CMK (cell line): Measurements from ENCODE around the gene GPR157.
"Not testable (repeated sequence)": the region's sequence is repeated elsewhere in the genome, so short reads cannot be mapped to it uniquely, and the experiment has no call there.

Source experiments
- DNase-seq: peaks from one replicate; pipeline ENCODE4 v3.0.0-alpha.2; 2010; ENCODE audit warnings: low read depth

Gene GPR157

GRCh38 chr1:9145714-9146113 is 16.8 kb upstream of the GPR157 start:
- no peak for DNase-seq

DNA sequence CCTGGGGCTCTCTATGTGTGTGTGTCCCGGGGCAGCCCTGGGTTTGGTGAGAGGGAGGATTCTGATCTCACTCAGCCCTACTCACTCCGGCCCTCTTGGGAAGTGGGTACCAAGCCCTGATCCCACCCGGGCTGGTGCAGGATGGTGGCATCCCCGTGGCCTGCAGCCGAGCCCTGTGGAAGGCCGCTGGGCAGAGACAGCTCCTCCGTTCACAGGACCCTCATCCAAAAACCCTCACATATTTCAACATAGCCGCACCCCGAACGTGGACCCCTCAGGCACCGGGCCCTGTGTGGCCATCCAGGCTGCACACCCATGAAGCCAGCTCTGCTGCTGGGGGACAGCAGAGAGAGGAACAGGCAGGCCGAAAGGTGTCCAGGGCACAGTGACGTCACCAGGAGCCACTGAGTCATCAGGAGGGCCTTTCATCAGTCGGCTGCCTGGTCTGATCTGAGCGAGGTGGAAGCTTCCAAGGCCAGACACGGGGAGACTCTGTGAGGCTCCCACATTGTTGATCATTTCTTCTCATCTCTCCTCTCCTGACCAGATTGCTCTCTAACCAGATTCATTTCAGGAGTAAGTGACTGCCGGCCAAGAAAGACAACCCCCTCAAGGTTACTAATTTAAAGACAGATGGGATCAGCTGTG is 16.2 kb upstream of the GPR157 start:
- DNase-seq: no peak

DNA sequence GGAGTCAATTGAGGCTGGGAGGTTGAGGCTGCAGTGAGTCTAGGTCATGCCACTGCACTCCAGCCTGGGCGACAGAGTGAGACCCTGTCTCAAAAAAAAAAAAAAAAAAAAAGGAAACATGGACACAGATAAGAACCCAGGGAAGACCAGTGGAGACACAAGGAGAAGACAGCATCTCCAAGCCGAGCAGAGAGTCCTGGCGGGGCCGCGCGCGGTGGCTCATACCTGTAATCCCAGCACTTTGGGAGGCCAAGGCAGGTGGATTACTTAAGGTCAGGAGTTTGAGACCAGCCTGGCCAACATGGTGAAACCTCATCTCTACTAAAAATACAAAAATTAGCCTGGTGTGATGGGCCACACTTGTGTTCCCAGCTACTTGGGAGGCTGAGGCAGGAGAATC is 15.6 kb upstream of the GPR157 start:
- DNase-seq: not testable (repeated sequence)

DNA sequence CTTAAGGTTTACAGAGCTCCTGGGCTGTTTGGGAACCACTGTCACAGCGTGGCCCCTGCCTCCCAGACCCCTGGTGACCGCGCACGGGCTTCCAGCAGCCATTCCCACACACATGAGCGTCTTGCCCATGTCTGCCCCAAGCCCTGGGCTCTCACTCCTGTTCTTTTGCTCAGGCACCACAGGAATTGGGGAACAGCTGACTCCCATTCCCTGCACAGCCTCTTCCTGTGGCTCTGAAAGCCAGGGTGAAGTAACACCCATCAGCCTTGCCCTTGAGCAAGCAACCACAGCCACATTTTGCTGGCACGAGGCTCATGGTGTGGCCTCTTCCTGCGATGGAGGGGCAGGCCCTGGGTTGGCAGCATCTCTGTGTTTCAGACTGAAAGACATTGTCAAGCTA is 14.3 kb upstream of the GPR157 start:
- no peak for DNase-seq

DNA sequence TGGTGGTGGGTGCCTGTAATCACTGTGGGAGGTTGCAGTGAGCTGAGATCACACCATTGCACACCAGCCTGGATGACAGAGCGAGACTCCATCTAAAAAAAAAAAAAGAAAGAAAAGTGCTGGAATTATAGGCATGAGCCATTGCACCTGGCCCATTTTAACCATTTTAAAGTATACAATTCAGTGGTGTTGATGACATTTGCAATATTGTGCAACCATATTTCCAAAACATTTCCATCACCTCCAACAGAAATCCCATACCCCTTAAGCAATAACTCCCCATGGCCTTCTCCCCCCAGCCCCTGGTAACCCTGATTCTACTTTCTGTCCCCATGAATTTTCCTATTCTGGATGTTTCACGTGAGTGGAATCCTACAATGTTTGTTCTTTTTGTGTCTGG is 11.0 kb upstream of the GPR157 start:
- no peak for DNase-seq

GRCh38 chr1:9136932-9137331 is 8.0 kb upstream of the GPR157 start:
- DNase-seq: no peak

DNA sequence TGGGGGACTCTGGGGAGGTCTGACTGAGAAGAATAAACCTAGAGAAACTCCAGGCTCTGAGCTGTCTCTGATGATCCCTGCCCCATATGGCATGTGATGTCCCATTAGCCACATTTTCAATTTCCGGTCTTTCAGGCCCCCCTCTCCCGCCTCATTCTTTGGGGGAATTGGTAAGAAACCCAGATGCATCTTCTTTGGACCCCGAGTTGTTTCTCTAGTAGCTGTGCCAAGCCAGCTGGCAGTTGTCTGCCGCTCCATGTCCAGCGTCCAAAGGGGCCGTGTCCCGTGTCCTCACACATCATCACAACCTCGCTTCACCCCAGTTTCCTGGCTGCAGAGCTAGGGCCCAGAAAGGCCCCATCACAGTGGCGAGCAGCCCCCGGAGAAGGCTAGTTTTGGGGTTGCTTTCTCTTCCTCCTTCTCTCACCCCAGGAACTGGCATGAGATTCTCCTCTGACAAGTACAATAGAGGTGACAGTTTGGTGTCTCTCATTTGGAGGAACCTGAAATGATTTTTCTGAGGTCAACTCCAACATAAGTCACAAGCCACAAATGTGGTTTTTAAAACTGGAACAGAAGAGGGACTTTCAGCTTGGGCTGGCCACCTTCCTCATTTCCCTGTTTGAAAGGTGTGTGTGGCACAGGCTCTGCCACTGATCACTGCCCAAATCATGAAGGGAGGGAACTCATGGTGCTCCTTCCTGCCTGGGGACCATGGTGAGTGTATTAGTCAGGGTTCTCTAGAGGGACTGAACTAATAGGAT is 6.4 kb upstream of the GPR157 start:
- no peak for DNase-seq

GRCh38 chr1:9133870-9134585 is 5.1 kb upstream of the GPR157 start:
- DNase-seq: no peak

DNA sequence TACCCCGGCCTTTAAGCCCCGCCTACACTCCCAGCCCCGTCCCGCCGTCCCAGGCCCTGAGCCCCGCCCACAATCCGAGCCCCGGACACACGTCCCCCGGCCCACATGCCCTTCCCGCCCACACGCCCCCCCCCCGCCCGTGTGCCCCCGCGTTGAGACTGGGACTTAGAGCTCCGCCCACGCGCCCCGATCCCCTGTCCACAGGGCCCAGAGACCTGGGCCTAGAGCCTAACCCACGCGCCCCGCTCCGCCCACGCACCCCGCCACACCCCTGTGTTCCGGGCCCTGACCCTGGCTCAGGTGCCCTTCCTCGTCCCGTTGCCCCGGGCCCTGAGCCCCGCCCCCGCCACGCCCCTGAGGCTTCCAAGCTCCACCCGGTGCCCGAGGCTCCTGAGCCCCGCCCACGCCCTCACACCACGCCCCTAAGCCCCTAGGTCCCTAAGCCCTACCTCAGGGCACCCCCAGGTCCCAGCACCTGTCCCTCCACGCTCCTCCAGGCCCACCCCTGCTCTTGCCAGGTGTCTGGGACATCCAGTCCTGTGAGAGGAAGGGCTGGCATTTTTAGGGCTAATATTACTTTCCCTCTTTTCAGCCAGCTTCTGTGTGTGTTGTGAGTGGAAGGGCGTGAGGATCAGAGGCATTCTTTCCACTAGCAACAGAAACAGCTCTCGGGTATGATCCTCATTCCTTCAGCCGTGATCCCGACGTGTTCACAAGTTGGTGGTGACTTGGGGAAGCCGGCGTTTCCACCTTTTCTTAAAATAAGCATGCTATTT is 552 bp upstream of the GPR157 start:
- peak; percentile 81 for DNase-seq

DNA sequence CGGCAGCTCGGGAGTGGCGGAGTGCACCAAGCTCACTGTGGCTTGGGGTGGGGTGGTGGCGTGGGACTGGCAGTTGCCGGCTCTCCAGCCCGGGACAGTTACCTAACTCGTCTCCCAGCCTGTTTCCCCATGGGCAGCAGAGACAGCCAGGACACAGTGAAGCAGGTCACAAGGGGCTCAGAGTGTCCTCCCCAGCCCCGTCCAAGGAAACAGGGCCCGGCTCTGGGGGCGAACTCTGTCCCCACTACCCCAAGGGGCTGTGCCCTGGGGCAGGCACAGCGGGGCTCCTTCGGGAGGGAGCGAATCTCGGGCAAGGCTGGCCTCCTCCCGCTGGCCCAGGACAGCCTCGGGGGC is 759 bp downstream of the GPR157 start:
- no peak for DNase-seq

DNA sequence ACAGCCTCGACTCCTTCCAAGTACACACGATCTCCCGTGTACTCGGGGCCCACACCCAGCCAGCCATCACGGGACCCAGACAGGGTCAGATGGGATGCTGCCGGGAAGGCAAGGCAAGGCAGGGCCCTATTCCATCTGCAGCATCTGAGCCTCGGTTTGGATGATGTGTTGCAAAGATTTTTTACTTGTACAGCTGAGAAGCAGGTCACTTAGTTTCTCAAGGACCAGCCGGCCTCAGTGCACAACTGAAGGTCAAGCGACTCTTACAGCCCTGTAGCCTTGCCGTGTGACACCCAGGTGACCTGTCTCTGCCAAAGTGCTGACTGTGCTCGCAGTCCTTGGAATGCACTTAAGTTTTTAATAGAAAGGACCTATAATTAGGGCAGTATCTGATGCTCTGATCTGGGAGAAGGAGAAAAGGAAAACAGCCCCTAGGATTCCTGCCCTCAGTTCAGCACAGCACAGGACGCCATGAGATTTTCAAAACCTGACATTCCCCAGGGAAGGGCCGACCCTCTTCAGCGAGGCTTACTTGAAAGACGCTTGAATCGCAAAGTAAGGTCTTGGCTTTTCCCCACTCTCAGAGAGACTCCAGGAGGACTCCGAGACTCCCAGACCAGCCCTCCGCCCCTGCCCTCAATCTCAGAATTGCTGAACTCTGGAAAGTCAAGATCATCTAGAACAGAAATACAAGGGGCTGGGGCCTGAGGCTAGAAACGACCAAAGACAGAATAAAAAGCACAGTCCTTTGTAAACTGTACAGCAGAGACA is 1.3 kb downstream of the GPR157 start:
- no peak for DNase-seq

DNA sequence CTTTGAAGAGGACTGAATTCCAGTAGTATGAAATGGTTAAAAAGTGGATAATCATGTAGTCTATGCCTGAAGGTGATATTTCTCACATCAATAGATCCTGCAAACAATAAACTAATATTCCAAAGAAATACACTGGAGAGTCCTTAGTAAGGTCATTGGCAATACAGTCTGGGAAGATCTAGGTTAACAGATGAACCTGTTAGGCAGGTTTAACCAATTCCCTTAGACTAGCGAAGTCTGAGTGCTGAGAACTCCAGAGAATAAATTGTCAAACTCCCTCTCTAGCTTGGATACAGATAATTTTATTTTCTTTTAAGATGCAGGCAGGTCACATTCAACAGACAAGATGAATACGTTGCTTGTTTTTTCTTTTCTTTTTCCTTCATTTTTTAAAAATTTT is 2.4 kb downstream of the GPR157 start:
- no peak for DNase-seq

GRCh38 chr1:9125847-9126246 is 3.1 kb downstream of the GPR157 start:
- DNase-seq: not testable (repeated sequence)

DNA sequence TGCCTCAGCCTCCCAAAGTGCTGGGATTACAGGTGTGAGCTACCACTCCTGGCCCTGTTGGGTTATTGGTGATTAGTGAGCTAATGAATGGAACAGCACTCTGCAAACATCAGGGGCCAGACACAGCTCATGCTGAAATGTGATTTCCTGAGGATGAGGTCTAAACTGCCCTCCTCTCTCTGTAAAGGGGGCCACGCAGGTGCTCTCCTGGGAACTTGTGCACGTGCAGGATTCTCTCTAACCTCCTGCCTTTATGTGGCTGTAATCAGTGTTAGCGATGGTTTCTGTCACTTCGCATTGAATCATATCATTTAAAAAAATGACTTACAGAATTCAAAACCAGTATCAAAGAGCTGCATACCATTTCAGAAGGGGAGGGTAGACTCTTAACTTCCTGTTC is 3.6 kb downstream of the GPR157 start:
- DNase-seq: no peak

- DNase-seq: not testable (repeated sequence)
These were observed 4.5 kb downstream of the GPR157 start for GRCh38 chr1:9124389-9124788.

DNA sequence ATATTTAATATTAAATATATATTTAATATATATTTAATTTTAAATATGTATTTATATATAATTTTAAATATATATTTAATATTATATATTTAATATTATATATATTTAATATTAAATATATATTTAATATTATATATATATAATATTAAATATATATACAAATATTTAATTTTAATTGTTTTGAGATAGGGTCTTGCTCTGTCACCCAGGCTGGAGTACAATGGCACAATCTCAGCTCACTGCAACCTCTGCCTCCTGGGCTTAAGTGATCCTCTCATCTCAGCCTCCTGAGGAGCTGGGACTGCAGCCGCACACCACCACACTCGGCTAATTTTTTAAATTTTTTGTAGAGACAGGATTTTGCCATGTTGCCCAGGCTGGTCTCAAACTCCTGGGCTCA is 5.2 kb downstream of the GPR157 start:
- DNase-seq: not testable (repeated sequence)

DNA sequence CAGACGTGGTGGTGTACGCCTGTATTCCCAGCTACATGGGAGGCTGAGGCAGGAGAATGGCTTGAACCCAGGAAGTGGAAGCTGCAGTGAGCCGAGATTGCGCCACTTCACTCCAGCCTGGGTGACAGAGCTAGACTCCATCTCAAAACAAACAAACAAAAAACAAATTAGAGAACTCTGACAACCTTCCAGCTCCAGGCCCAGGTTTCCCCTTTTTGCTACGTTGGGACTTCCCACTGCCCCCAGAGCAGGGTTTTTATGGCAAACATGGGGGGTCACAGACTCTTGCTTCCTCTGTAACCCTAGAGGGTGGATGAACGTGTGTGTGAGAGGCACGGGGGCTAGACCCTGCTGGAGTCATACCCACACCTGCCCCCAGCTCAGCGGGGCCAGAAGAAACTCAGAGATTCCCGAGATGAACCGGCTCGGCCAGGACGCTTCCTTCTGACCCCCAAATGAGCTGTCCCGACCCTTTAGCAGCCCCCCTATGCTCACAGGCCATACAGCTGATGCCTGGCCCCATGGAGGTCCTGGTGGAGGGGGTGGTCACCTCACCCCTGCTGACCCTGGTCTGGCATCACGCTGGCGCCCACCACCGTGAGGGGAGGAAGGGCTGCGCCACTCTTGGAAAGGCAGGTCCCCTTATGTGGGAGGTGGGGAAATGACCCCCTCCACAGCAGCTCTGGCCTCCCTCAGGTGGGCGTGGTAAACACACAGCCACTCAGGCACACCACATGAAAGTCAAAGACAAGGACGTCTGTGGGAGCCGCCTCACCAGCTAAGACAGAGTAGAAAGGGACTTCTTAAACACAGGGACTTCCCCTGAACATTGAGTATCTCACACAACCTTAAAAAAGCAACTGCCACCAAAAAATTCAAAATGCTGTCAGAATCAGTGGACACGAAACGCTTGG is 7.1 kb downstream of the GPR157 start:
- no peak for DNase-seq

DNA sequence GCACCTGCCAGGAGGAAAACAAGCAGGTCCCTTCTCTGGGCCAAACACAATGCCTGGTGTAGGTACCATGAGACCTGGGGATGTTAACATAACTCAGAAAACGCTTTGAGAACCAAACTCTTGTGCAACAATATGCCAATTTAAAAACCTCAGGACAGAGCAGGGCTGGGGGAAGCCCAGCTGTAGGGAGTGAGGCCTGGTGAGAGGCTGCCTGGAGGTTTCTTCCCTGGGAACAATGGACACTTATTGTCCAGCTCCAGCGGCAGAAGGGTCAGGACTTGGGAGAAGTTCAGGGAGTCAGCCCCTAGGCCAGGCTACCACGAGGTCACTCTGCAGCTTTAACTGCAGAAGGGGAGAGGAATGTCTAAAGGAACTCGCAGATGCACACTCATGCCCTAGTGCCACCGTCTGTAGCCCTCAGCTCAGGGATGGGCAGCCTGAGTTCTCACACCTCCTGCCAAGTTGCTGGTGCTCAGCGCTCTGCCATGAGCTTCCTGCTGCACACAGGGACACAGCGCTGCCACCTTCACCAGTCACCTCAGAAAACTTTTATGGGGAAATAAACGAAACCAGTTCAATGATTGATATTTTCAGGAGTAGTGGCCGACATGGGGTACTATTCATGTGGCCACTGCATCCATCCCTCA is 8.5 kb downstream of the GPR157 start:
- no peak for DNase-seq

DNA sequence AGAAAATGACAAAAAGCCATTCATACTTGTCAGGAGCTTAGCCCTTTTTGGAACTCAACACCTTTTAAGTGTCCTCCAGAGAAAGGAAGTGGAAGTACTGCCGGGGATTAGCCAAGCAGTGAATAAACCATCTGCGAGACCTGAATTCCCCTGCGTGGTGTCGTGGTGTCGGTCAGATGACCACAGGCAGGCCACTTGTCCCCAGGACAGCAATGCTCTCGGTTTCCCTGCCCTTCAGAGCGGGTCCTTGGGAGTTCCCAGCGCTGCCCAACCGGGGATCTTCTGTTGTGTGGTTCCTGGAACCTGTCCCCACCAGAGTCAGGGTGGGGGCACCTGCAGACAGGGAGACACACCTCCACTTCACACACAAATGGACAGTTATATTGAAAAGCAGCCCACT is 9.2 kb downstream of the GPR157 start:
- no peak for DNase-seq

DNA sequence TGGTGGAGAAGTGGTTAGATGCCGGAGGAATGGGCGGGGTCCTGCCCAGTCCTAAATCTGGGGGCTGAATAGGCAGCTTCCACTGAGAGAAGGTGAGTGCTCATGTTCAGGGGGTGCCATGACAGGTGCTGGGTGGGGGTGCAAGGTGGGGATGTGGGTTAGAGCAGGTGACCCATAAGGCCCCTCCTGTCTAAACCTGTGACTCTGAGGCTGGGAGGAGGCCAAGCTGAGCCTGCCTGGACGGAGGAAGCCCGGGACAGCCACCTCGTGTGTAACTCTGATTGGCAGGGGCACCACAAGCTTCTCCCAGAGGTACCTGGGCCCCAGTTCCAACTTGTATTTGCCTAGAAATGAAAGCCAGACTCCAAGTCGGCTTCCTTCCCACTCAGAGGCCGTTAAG is 10.7 kb downstream of the GPR157 start:
- no peak for DNase-seq
